Measurements from ENCODE around the gene XPO5. TPM values are rescaled to one million over a fixed set of nuclear protein-coding genes. Genes with fewer than 3 reads are reported as not detected.

XPO5 gene
- total RNA-seq, 1 experiment from 2014 or later = 97.8 TPM

- H3K4me1 Mint-ChIP-seq = no peaks in the 10 kb centered on the region
- H3K36me3 Mint-ChIP-seq = peaks cover 30% of the 10 kb centered on the region
- no peaks in the 10 kb centered on the region for H3K9me3 Mint-ChIP-seq
- H3K27me3 Mint-ChIP-seq (ENCODE audit: low read depth) = no peaks in the 10 kb centered on the region
- ChIA-PET CTCF (interaction anchor here (0.7 to 2.0 kb wide), 15 partner anchors 8 to 471 kb away, joined by 3 to 14 read pairs (median 4); partner anchors contain the start of genes GTPBP2, MAD2L1BP, POLR1C and RSPH9), POLR2A (no interaction called here)
- peak overlapping the region; percentile 48; the same call in 1 of the 2 replicates for H3K27ac Mint-ChIP-seq
- DNase-seq (ENCODE audit: low spot score) (peak; percentile 79), ATAC-seq (peak; percentile 84)
- 0 out of 2 replicates have a peak, but pooled peaks have one; percentile 9 for TF ChIP-seq GTF2I (CRISPR knock-in tag; conservative IDR thresholded peaks at IDR 0.05)
- TF ChIP-seq SMAD4 (CRISPR knock-in tag; IDR thresholded peaks at IDR 0.05) = no peak
- TF ChIP-seq ZNF671 (CRISPR knock-in tag; IDR thresholded peaks at IDR 0.05) = no peak
- TF ChIP-seq ELF4 (CRISPR knock-in tag; IDR thresholded peaks at IDR 0.05; ENCODE audit: low read depth) = no peak
- no peak for TF ChIP-seq IRF1 (CRISPR knock-in tag; IDR thresholded peaks at IDR 0.05)
- TF ChIP-seq, protein P1, sequence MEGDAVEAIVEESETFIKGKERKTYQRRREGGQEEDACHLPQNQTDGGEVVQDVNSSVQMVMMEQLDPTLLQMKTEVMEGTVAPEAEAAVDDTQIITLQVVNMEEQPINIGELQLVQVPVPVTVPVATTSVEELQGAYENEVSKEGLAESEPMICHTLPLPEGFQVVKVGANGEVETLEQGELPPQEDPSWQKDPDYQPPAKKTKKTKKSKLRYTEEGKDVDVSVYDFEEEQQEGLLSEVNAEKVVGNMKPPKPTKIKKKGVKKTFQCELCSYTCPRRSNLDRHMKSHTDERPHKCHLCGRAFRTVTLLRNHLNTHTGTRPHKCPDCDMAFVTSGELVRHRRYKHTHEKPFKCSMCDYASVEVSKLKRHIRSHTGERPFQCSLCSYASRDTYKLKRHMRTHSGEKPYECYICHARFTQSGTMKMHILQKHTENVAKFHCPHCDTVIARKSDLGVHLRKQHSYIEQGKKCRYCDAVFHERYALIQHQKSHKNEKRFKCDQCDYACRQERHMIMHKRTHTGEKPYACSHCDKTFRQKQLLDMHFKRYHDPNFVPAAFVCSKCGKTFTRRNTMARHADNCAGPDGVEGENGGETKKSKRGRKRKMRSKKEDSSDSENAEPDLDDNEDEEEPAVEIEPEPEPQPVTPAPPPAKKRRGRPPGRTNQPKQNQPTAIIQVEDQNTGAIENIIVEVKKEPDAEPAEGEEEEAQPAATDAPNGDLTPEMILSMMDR (IDR thresholded peaks at IDR 0.05) = peak; percentile 76
- TF ChIP-seq, protein P2, sequence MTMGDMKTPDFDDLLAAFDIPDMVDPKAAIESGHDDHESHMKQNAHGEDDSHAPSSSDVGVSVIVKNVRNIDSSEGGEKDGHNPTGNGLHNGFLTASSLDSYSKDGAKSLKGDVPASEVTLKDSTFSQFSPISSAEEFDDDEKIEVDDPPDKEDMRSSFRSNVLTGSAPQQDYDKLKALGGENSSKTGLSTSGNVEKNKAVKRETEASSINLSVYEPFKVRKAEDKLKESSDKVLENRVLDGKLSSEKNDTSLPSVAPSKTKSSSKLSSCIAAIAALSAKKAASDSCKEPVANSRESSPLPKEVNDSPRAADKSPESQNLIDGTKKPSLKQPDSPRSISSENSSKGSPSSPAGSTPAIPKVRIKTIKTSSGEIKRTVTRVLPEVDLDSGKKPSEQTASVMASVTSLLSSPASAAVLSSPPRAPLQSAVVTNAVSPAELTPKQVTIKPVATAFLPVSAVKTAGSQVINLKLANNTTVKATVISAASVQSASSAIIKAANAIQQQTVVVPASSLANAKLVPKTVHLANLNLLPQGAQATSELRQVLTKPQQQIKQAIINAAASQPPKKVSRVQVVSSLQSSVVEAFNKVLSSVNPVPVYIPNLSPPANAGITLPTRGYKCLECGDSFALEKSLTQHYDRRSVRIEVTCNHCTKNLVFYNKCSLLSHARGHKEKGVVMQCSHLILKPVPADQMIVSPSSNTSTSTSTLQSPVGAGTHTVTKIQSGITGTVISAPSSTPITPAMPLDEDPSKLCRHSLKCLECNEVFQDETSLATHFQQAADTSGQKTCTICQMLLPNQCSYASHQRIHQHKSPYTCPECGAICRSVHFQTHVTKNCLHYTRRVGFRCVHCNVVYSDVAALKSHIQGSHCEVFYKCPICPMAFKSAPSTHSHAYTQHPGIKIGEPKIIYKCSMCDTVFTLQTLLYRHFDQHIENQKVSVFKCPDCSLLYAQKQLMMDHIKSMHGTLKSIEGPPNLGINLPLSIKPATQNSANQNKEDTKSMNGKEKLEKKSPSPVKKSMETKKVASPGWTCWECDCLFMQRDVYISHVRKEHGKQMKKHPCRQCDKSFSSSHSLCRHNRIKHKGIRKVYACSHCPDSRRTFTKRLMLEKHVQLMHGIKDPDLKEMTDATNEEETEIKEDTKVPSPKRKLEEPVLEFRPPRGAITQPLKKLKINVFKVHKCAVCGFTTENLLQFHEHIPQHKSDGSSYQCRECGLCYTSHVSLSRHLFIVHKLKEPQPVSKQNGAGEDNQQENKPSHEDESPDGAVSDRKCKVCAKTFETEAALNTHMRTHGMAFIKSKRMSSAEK (CRISPR knock-in tag; IDR thresholded peaks at IDR 0.05; ENCODE audit: borderline replicate concordance) = no peak
- no peak for TF ChIP-seq ZNF423 (CRISPR knock-in tag; IDR thresholded peaks at IDR 0.05)
- no peak overlapping the region for H3K4me3 Mint-ChIP-seq
These were observed 32.5 kb upstream of the XPO5 start for GRCh38 chr6:43608310-43608763.

GRCh38 chr6:43606019-43606418 is 30.2 kb upstream of the XPO5 start:
- Mint-ChIP-seq H3K27ac (no peak overlapping the region), H3K4me1 (no peaks in the 10 kb centered on the region), H3K9me3 (no peaks in the 10 kb centered on the region), H3K4me3 (no peak overlapping the region), H3K36me3 (peaks cover 31% of the 10 kb centered on the region), H3K27me3 (ENCODE audit: low read depth) (no peaks in the 10 kb centered on the region)
- POLR2A ChIA-PET = no interaction called here
- ATAC-seq = no peak
- CTCF ChIA-PET = interaction anchor here (1.0 kb wide), 1 partner anchor 10 kb away, joined by 3 read pairs; no protein-coding TSS in a partner anchor
- DNase-seq (ENCODE audit: low spot score) = no peak
- TF ChIP-seq, protein P3, sequence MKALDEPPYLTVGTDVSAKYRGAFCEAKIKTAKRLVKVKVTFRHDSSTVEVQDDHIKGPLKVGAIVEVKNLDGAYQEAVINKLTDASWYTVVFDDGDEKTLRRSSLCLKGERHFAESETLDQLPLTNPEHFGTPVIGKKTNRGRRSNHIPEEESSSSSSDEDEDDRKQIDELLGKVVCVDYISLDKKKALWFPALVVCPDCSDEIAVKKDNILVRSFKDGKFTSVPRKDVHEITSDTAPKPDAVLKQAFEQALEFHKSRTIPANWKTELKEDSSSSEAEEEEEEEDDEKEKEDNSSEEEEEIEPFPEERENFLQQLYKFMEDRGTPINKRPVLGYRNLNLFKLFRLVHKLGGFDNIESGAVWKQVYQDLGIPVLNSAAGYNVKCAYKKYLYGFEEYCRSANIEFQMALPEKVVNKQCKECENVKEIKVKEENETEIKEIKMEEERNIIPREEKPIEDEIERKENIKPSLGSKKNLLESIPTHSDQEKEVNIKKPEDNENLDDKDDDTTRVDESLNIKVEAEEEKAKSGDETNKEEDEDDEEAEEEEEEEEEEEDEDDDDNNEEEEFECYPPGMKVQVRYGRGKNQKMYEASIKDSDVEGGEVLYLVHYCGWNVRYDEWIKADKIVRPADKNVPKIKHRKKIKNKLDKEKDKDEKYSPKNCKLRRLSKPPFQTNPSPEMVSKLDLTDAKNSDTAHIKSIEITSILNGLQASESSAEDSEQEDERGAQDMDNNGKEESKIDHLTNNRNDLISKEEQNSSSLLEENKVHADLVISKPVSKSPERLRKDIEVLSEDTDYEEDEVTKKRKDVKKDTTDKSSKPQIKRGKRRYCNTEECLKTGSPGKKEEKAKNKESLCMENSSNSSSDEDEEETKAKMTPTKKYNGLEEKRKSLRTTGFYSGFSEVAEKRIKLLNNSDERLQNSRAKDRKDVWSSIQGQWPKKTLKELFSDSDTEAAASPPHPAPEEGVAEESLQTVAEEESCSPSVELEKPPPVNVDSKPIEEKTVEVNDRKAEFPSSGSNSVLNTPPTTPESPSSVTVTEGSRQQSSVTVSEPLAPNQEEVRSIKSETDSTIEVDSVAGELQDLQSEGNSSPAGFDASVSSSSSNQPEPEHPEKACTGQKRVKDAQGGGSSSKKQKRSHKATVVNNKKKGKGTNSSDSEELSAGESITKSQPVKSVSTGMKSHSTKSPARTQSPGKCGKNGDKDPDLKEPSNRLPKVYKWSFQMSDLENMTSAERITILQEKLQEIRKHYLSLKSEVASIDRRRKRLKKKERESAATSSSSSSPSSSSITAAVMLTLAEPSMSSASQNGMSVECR (CRISPR knock-in tag; IDR thresholded peaks at IDR 0.05; ENCODE audit: borderline replicate concordance) = no peak
- TF ChIP-seq, protein P4, sequence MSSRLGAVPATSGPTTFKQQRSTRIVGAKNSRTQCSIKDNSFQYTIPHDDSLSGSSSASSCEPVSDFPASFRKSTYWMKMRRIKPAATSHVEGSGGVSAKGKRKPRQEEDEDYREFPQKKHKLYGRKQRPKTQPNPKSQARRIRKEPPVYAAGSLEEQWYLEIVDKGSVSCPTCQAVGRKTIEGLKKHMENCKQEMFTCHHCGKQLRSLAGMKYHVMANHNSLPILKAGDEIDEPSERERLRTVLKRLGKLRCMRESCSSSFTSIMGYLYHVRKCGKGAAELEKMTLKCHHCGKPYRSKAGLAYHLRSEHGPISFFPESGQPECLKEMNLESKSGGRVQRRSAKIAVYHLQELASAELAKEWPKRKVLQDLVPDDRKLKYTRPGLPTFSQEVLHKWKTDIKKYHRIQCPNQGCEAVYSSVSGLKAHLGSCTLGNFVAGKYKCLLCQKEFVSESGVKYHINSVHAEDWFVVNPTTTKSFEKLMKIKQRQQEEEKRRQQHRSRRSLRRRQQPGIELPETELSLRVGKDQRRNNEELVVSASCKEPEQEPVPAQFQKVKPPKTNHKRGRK (CRISPR knock-in tag; IDR thresholded peaks at IDR 0.05; ENCODE audit: borderline replicate concordance) = no peak
- TF ChIP-seq ATF2 (CRISPR knock-in tag; IDR thresholded peaks at IDR 0.05; ENCODE audit: borderline replicate concordance, low read depth) (no peak), FOXP1 (CRISPR knock-in tag; IDR thresholded peaks at IDR 0.05; ENCODE audit: borderline replicate concordance) (no peak)
- TF ChIP-seq, protein P5, sequence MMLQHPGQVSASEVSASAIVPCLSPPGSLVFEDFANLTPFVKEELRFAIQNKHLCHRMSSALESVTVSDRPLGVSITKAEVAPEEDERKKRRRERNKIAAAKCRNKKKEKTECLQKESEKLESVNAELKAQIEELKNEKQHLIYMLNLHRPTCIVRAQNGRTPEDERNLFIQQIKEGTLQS (CRISPR knock-in tag; conservative IDR thresholded peaks at IDR 0.05) = no peak
- TF ChIP-seq, protein P6, sequence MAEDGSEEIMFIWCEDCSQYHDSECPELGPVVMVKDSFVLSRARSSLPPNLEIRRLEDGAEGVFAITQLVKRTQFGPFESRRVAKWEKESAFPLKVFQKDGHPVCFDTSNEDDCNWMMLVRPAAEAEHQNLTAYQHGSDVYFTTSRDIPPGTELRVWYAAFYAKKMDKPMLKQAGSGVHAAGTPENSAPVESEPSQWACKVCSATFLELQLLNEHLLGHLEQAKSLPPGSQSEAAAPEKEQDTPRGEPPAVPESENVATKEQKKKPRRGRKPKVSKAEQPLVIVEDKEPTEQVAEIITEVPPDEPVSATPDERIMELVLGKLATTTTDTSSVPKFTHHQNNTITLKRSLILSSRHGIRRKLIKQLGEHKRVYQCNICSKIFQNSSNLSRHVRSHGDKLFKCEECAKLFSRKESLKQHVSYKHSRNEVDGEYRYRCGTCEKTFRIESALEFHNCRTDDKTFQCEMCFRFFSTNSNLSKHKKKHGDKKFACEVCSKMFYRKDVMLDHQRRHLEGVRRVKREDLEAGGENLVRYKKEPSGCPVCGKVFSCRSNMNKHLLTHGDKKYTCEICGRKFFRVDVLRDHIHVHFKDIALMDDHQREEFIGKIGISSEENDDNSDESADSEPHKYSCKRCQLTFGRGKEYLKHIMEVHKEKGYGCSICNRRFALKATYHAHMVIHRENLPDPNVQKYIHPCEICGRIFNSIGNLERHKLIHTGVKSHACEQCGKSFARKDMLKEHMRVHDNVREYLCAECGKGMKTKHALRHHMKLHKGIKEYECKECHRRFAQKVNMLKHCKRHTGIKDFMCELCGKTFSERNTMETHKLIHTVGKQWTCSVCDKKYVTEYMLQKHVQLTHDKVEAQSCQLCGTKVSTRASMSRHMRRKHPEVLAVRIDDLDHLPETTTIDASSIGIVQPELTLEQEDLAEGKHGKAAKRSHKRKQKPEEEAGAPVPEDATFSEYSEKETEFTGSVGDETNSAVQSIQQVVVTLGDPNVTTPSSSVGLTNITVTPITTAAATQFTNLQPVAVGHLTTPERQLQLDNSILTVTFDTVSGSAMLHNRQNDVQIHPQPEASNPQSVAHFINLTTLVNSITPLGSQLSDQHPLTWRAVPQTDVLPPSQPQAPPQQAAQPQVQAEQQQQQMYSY (CRISPR knock-in tag; IDR thresholded peaks at IDR 0.05) = no peak

Measured in WTC11 (cell line).